ENCODE results near the gene TARS2. TPM values are rescaled to one million over a fixed set of nuclear protein-coding genes. Genes with fewer than 3 reads are reported as not detected.

Gene TARS2
- total RNA-seq, 1 donor from 2014 or later, result 50.7 TPM

DNA sequence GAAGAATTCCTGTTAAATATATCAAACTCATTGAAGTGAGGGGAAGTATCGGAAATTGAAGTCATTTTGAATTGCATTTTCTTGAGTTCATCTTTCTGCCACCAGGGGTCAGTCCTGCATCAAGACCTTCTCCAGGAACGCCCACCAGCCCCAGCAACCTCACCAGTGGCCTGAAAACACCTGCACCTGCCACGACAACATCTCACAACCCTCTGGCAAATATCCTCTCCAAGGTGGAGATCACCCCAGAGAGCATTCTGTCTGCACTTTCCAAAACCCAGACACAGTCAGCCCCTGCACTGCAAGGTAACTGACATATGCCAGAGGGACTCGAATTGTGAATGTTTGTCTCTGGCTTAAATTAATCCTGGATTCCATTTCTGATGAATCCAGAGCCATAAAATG is 22.8 kb upstream of the TARS2 start:
- H3K36me3 Mint-ChIP-seq (ENCODE audit: low read depth), result peaks cover 46% of the 10 kb centered on the region
- ChIA-PET CTCF (interaction anchor here (1.2 to 2.4 kb wide), 4 partner anchors 68 to 531 kb away, joined by 4 to 12 read pairs (median 7); no protein-coding TSS in a partner anchor), POLR2A (interaction anchor here (1.6 kb wide), 1 partner anchor 115 kb away, joined by 5 read pairs; the partner anchor contains the start of gene MCL1)
- H3K27me3 Mint-ChIP-seq, result no peaks in the 10 kb centered on the region
- DNase-seq (peak; percentile 32), ATAC-seq (ENCODE audit: low read depth) (peak; percentile 80)
- peaks cover 4% of the 10 kb centered on the region for H3K4me1 Mint-ChIP-seq
- H3K27ac Mint-ChIP-seq, result no peak overlapping the region
- no peaks in the 10 kb centered on the region for H3K9me3 Mint-ChIP-seq
- intact Hi-C loops (cut with micrococcal nuclease), result loop anchor here (1.0 kb wide), 6 partner anchors 68 to 532 kb away; no protein-coding TSS in a partner anchor
- TF ChIP-seq, protein P1, sequence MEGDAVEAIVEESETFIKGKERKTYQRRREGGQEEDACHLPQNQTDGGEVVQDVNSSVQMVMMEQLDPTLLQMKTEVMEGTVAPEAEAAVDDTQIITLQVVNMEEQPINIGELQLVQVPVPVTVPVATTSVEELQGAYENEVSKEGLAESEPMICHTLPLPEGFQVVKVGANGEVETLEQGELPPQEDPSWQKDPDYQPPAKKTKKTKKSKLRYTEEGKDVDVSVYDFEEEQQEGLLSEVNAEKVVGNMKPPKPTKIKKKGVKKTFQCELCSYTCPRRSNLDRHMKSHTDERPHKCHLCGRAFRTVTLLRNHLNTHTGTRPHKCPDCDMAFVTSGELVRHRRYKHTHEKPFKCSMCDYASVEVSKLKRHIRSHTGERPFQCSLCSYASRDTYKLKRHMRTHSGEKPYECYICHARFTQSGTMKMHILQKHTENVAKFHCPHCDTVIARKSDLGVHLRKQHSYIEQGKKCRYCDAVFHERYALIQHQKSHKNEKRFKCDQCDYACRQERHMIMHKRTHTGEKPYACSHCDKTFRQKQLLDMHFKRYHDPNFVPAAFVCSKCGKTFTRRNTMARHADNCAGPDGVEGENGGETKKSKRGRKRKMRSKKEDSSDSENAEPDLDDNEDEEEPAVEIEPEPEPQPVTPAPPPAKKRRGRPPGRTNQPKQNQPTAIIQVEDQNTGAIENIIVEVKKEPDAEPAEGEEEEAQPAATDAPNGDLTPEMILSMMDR (IDR thresholded peaks at IDR 0.05), result no peak
- no peak overlapping the region for H3K4me3 Mint-ChIP-seq

GRCh38 chr1:150466964-150467363 is 20.3 kb upstream of the TARS2 start:
- CTCF ChIA-PET, result no interaction called here
- peaks cover 4% of the 10 kb centered on the region for H3K4me1 Mint-ChIP-seq
- DNase-seq, result no peak

DNA sequence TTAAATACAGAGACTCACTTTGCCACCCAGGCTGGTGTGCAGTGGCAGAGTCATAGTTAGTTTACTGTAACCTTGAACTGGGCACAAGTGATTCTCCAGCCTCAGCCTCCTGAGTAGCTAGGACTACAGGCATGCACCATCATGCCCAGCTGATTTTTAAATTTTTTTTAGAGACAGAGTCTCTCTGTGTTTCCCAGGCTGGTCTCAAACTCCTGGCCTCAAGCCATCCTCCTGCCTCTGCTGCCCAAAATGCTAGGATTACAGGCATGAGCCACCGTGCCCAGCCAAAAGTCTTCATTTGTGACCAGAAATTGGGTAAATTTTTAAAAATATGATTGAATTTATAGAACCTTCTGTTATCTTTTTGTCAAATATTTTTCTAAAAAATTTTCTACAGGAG is 17.9 kb upstream of the TARS2 start:
- no peak for ATAC-seq (ENCODE audit: low read depth)
- no peak overlapping the region for H3K27ac Mint-ChIP-seq
- no peak for DNase-seq
- H3K27me3 Mint-ChIP-seq, result no peaks in the 10 kb centered on the region
- CTCF ChIA-PET, result interaction anchor here (1.0 to 1.1 kb wide), 2 partner anchors 62 to 91 kb away, joined by 3 read pairs; no protein-coding TSS in a partner anchor
- POLR2A ChIA-PET, result no interaction called here
- intact Hi-C loops (cut with micrococcal nuclease), result no loop called here
- H3K4me3 Mint-ChIP-seq, result no peak overlapping the region
- H3K4me1 Mint-ChIP-seq, result peaks cover 2% of the 10 kb centered on the region
- H3K9me3 Mint-ChIP-seq, result no peaks in the 10 kb centered on the region
- peaks cover 72% of the 10 kb centered on the region for H3K36me3 Mint-ChIP-seq (ENCODE audit: low read depth)
- TF ChIP-seq, protein P1 (IDR thresholded peaks at IDR 0.05), result no peak

More at GRCh38 chr1:150466964-150467363, 20.3 kb upstream of the TARS2 start:
- H3K36me3 Mint-ChIP-seq (ENCODE audit: low read depth), result peaks cover 61% of the 10 kb centered on the region
- TF ChIP-seq, protein P1 (IDR thresholded peaks at IDR 0.05), result no peak
- no peak for ATAC-seq (ENCODE audit: low read depth)
- no peaks in the 10 kb centered on the region for H3K27me3 Mint-ChIP-seq
- H3K27ac Mint-ChIP-seq, result no peak overlapping the region
- H3K9me3 Mint-ChIP-seq, result no peaks in the 10 kb centered on the region
- POLR2A ChIA-PET, result no interaction called here
- intact Hi-C loops (cut with micrococcal nuclease), result no loop called here
- H3K4me3 Mint-ChIP-seq, result no peak overlapping the region

DNA sequence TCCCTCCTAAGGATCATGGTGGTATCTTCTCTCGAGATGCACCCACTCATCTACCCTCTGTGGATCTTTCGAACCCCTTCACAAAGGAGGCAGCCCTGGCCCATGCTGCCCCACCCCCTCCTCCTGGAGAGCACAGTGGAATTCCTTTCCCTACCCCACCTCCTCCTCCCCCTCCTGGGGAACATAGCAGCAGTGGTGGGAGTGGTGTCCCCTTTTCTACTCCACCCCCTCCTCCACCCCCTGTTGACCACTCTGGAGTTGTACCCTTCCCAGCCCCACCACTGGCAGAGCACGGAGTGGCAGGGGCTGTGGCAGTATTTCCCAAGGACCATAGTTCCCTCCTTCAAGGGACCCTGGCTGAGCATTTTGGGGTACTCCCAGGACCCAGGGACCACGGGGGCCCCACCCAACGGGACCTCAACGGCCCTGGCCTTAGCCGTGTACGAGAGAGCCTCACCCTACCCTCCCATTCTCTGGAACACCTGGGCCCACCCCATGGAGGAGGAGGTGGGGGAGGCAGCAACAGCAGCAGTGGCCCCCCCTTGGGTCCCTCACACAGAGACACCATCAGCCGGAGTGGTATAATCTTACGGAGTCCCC is 14.5 kb upstream of the TARS2 start:
- Mint-ChIP-seq H3K36me3 (ENCODE audit: low read depth) (peaks cover 50% of the 10 kb centered on the region), H3K27me3 (no peaks in the 10 kb centered on the region), H3K4me1 (no peaks in the 10 kb centered on the region), H3K27ac (no peak overlapping the region), H3K9me3 (no peaks in the 10 kb centered on the region), H3K4me3 (no peak overlapping the region)
- ATAC-seq (ENCODE audit: low read depth) (no peak), DNase-seq (no peak)
- TF ChIP-seq, protein P1 (IDR thresholded peaks at IDR 0.05), result no peak
- intact Hi-C loops (cut with micrococcal nuclease), result no loop called here
- ChIA-PET CTCF (no interaction called here), POLR2A (no interaction called here)

- no peak for DNase-seq
- Mint-ChIP-seq H3K4me1 (no peaks in the 10 kb centered on the region), H3K27me3 (no peaks in the 10 kb centered on the region), H3K27ac (no peak overlapping the region), H3K36me3 (ENCODE audit: low read depth) (peaks cover 43% of the 10 kb centered on the region), H3K9me3 (no peaks in the 10 kb centered on the region), H3K4me3 (no peak overlapping the region)
- intact Hi-C loops (cut with micrococcal nuclease), result no loop called here
- CTCF ChIA-PET, result no interaction called here
- TF ChIP-seq, protein P1 (IDR thresholded peaks at IDR 0.05), result no peak
- no peak for ATAC-seq (ENCODE audit: low read depth)
- POLR2A ChIA-PET, result interaction anchor here (0.6 to 0.7 kb wide), 2 partner anchors 12 to 131 kb away, joined by 5 to 7 read pairs; no protein-coding TSS in a partner anchor
Measured at GRCh38 chr1:150473659-150474058, 13.6 kb upstream of the TARS2 start.

All from activated B cell treated with CpG ODN at 0.5 μM for 24 hours (primary cell).